ENCODE measurements around the gene NCKAP5.

DNA sequence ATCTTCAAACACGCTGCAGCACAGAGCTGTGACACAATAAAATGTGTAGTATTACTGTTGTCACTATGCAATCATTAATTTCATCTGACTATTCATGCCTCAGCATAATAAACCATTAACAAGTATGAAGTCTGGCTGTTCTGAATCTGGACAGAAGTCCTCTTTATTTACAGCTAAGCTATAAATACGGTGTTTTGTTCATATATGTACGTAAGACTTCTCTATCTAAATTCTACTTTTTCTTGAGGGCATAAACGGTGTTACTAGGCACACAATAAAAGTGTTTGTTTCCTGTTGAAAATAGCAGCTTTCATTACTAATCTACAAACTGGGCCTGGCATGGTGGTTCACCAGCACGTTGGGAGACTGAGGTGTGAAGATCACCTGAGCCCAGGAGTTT, 443.8 kb downstream of the NCKAP5 start:
- TF ChIP-seq POLR2AphosphoS5 (IDR thresholded peaks at IDR 0.05; ENCODE audit: low read depth, low read length) (no peak), TAF1 (IDR thresholded peaks at IDR 0.05; ENCODE audit: borderline replicate concordance, insufficient read depth, low read length) (no peak), SIN3A (IDR thresholded peaks at IDR 0.05; ENCODE audit: borderline replicate concordance, insufficient read depth, low read length) (no peak), FOXP2 (optimal IDR thresholded peaks at IDR 0.05; ENCODE audit: borderline replicate concordance, extremely low read depth, extremely low read length, insufficient read depth) (no peak)
- TF ChIP-seq, protein P1, sequence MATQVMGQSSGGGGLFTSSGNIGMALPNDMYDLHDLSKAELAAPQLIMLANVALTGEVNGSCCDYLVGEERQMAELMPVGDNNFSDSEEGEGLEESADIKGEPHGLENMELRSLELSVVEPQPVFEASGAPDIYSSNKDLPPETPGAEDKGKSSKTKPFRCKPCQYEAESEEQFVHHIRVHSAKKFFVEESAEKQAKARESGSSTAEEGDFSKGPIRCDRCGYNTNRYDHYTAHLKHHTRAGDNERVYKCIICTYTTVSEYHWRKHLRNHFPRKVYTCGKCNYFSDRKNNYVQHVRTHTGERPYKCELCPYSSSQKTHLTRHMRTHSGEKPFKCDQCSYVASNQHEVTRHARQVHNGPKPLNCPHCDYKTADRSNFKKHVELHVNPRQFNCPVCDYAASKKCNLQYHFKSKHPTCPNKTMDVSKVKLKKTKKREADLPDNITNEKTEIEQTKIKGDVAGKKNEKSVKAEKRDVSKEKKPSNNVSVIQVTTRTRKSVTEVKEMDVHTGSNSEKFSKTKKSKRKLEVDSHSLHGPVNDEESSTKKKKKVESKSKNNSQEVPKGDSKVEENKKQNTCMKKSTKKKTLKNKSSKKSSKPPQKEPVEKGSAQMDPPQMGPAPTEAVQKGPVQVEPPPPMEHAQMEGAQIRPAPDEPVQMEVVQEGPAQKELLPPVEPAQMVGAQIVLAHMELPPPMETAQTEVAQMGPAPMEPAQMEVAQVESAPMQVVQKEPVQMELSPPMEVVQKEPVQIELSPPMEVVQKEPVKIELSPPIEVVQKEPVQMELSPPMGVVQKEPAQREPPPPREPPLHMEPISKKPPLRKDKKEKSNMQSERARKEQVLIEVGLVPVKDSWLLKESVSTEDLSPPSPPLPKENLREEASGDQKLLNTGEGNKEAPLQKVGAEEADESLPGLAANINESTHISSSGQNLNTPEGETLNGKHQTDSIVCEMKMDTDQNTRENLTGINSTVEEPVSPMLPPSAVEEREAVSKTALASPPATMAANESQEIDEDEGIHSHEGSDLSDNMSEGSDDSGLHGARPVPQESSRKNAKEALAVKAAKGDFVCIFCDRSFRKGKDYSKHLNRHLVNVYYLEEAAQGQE (IDR thresholded peaks at IDR 0.05; ENCODE audit: insufficient read depth in 1 of 2, low read depth in 2 of 2, low read length in 2 of 2) = no peak

Measured in PFSK-1 (cell line).